ENCODE measurements around the gene ZBTB4.

ZBTB4 gene

DNA sequence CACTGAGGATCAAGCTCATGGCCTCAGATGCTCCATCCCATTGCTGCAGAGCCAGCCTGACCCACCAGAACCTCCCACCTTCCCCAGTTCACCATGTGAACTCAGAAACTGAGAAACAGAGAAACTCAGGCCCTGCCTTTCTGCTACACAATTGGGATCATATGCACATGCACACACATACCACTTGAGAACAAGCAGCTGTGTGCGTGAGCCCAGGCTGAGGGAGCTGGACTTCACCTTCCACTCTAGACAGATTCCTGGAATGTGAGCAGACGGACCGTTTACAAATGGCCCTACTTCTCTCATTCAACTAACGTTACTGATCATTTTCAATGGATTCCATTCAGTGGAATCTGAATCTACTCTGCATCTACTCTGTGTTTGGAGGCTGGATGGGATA, 55.8 kb downstream of the ZBTB4 start:
- DNase-seq (ENCODE audit: extremely low read depth in 1 of 2, low read depth in 1 of 2) = no peak

GRCh38 chr17:7421186-7421585, 58.2 kb downstream of the ZBTB4 start:
- DNase-seq (ENCODE audit: extremely low read depth in 1 of 2, low read depth in 1 of 2) = no peak

GRCh38 chr17:7419819-7420610, 59.4 kb downstream of the ZBTB4 start, which contains the start of gene SPEM1:
Gene SPEM1 (plus strand): TSS chr17:7420324. CDS start chr17:7420385, 61 bp downstream.
- DNase-seq (ENCODE audit: extremely low read depth in 1 of 2, low read depth in 1 of 2) = no peak

DNA sequence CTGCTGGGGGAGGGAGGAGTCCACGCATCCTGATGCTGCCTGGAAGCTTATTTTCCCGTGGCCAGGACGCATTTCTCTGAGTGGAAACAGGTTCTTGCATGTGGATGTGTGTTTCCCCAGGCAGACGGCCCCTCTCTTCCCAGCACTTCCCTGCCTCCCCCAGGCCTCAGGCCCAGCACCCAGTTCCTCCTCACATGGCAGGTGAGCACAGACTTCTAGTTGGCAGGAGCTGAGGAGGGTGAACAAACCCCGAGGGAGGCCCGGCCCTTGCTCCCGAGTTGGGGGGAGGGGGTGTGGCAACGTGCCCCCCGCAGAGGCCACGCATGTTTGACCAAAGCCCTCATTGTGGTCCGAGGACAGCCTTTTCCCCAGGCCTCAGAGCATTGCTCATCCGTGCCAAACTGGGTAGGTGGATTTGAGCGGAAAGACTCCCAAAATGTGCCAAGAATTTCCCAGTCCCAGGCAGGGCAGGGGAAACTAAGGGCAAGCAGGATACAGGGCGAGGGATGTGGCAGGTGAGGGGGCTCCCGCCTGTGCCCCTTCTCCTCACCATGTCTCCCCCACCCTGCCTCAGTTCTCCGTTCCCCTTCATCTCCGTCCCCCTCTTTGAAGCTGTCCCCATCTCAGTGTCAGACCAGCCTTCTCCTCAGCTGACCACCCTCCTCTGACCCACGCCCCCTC, 60.8 kb downstream of the ZBTB4 start:
- DNase-seq (ENCODE audit: extremely low read depth in 1 of 2, low read depth in 1 of 2) = no peak

DNA sequence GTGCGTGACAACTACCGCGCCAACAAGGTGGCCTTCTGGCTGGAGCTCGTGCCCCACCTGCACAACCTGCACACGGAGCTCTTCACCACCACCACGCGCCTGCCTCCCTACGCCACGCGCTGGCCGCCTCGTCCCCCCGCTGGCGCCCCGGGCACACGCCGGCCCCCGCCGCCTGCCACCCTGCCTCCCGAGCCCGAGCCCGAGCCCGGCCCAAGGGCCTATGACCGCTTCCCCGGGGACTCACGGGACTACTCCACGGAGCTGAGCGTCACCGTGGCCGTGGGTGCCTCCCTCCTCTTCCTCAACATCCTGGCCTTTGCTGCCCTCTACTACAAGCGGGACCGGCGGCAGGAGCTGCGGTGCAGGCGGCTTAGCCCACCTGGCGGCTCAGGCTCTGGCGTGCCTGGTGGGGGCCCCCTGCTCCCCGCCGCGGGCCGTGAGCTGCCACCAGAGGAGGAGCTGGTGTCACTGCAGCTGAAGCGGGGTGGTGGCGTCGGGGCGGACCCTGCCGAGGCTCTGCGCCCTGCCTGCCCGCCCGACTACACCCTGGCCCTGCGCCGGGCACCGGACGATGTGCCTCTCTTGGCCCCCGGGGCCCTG, 62.3 kb downstream of the ZBTB4 start:
- no peak for DNase-seq (ENCODE audit: extremely low read depth in 1 of 2, low read depth in 1 of 2)

GRCh38 chr17:7416323-7416722, 63.1 kb downstream of the ZBTB4 start:
- DNase-seq (ENCODE audit: extremely low read depth in 1 of 2, low read depth in 1 of 2) = no peak

- no peak for DNase-seq (ENCODE audit: extremely low read depth in 1 of 2, low read depth in 1 of 2)
These were observed 63.6 kb downstream of the ZBTB4 start for GRCh38 chr17:7415784-7416183.

DNA sequence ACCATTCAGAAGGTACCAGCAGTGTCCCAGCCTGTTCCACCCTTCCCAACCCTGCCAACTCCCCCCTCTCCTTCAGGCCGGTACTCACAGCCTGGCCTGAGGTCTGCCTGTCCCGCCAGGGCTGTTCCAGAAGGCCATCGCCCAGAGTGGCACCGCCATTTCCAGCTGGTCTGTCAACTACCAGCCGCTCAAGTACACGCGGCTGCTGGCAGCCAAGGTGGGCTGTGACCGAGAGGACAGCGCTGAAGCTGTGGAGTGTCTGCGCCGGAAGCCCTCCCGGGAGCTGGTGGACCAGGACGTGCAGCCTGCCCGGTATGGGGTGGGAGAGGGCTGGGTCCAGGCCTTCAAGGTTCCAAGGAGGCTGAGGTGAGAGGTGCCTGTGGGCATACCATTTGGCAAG, 64.6 kb downstream of the ZBTB4 start:
- DNase-seq (ENCODE audit: extremely low read depth in 1 of 2, low read depth in 1 of 2) = no peak

DNA sequence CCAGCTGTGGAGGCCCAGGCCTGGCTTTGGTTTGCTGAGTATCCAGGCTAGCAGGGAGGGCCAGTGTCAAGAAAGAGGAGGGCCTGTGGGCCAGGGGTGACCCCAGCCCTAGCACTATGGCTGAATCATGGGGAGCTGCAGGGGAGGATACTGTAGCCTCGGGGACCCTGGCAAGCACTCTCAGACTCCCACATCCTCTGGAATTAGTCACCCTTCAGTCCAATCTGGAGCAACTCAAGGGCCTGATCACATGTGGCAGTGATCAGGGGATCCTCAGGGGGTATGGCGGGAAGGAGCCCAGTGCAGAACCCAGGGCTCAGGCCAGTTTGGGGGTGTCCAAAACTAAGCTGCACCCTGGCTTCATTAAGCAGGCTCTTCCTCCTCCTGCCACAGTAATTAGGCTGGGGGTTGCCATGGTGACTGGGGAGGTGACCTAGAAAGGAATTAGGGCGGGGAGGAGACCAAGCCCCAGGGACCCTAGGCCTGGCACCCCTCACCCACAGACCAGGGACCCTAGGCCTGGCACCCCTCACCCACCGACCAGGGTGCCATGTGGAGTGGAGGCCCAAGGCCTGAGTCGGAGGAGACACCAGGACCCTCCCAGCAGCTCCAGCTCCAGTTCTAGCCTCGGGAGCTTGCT, 66.0 kb downstream of the ZBTB4 start:
- no peak for DNase-seq (ENCODE audit: extremely low read depth in 1 of 2, low read depth in 1 of 2)

- DNase-seq (ENCODE audit: extremely low read depth in 1 of 2, low read depth in 1 of 2) = no peak
These were observed 68.0 kb downstream of the ZBTB4 start for GRCh38 chr17:7411427-7411750.

DNA sequence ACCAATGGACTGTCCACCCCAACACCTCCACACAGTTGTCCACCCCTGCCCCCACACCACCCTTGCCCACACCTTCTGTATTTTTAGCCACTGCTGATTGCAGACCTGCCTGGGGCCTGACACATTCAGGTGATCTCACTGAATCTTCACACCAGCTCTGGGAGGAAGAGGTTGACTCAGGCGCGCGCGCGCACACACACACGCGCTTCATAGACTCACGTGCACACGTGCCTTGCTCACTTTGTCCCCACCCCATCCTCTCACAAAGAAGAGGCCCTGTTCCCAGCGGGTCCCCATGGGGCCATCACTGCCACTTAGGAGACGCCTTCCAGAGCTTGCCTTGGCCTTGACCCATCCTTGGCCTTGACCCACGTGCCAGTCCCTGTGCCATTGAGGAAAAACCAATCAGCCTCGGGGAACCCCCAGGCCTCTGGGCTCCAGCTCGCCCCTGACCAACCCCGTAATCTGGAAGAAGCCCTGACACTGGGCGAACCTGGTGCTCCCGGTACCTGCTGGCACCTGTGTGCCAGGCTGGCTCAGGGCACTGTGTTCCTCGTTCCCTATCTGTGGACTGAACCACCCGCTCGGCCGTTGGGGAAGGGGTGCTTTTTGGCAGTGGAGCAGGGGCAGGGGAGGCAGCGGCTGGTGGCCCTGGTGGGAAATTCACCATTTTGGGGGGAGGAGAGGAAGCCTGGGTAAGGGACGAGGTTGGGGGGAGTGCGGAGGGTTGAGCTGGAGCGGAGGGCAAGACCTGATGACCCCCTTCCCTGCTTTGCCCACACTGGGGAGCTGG, 68.6 kb downstream of the ZBTB4 start:
- no peak for DNase-seq (ENCODE audit: extremely low read depth in 1 of 2, low read depth in 1 of 2)

DNA sequence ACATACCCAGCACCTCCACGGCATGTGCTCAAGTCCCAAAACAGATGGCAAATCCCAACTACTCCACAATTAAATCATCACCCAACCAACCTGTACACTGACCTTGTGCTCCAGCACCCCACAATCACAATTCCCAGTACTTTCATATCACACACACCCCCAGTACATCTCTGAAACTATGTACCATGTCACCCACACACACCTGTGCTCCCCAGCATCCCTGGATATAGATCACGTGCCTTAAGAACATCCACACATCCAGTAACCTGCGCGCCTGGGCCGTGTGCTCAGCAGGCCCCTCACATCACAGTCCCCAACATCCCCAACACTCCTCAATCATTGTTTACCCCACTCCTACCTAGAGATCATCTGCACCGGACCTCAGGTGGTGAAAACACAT, 69.7 kb downstream of the ZBTB4 start:
- DNase-seq (ENCODE audit: extremely low read depth in 1 of 2, low read depth in 1 of 2) = no peak
